ENCODE measurements around the gene CXCL9.

CXCL9 gene

GRCh38 chr4:76022677-76023076 is 15.4 kb upstream of the CXCL9 start:
- H3K36me3 ChIP-seq (ENCODE audit: control insufficient read depth, insufficient read depth, low read length): no peaks in the 10 kb centered on the region
- no peak for DNase-seq
- no peak overlapping the region for H3K18ac ChIP-seq (ENCODE audit: low read length)
- no peaks in the 10 kb centered on the region for H3K79me2 ChIP-seq (ENCODE audit: control insufficient read depth, insufficient read depth, low read length)
- H2AK5ac ChIP-seq (ENCODE audit: low read length): no peak overlapping the region
- H4K8ac ChIP-seq (ENCODE audit: low read depth, low read length): no peak overlapping the region
- H3K4me3 ChIP-seq (ENCODE audit: low read length): no peak overlapping the region
- WGBS (ENCODE audit: extremely low coverage, insufficient coverage, low lambda C conversion rate): no CpG with 5 or more reads among the region's 2 CpGs
- no peaks in the 10 kb centered on the region for H3K4me1 ChIP-seq (ENCODE audit: control insufficient read depth, low read depth, low read length)
- H3K4ac ChIP-seq (ENCODE audit: low read depth, low read length): no peak overlapping the region
- H3K79me1 ChIP-seq (ENCODE audit: low read length): no peaks in the 10 kb centered on the region
- H3K27ac ChIP-seq (ENCODE audit: low read depth, low read length): no peak overlapping the region
- H2BK120ac ChIP-seq (ENCODE audit: low read depth, low read length): no peak overlapping the region
- H4K5ac ChIP-seq (ENCODE audit: low read length): no peak overlapping the region
- H3K4me2 ChIP-seq (ENCODE audit: low read length): no peak overlapping the region
- no peak overlapping the region for H3K9ac ChIP-seq (ENCODE audit: low read length)
- no peak overlapping the region for H3K56ac ChIP-seq (ENCODE audit: low read length)
- no peak overlapping the region for H2BK5ac ChIP-seq (ENCODE audit: low read length)
- no peaks in the 10 kb centered on the region for H3K27me3 ChIP-seq (ENCODE audit: insufficient read depth, low read length, poor library complexity)
- H2BK15ac ChIP-seq (replicated peaks; ENCODE audit: low read depth): no peak overlapping the region
- no peak overlapping the region for H3K23ac ChIP-seq (ENCODE audit: low read length)

GRCh38 chr4:76022031-76022430 is 14.7 kb upstream of the CXCL9 start:
- no peaks in the 10 kb centered on the region for H3K79me2 ChIP-seq (ENCODE audit: control insufficient read depth, insufficient read depth, low read length)
- no peak overlapping the region for H3K4me3 ChIP-seq (ENCODE audit: low read length)
- H2BK120ac ChIP-seq (ENCODE audit: low read depth, low read length): no peak overlapping the region
- WGBS (ENCODE audit: extremely low coverage, insufficient coverage, low lambda C conversion rate): no CpG with 5 or more reads among the region's 4 CpGs
- H3K4ac ChIP-seq (ENCODE audit: low read depth, low read length): no peak overlapping the region
- no peak overlapping the region for H3K23ac ChIP-seq (ENCODE audit: low read length)
- H3K56ac ChIP-seq (ENCODE audit: low read length): no peak overlapping the region
- H2AK5ac ChIP-seq (ENCODE audit: low read length): no peak overlapping the region
- no peaks in the 10 kb centered on the region for H3K79me1 ChIP-seq (ENCODE audit: low read length)
- DNase-seq: no peak
- no peaks in the 10 kb centered on the region for H3K4me1 ChIP-seq (ENCODE audit: control insufficient read depth, low read depth, low read length)
- no peak overlapping the region for H3K4me2 ChIP-seq (ENCODE audit: low read length)
- no peaks in the 10 kb centered on the region for H3K36me3 ChIP-seq (ENCODE audit: control insufficient read depth, insufficient read depth, low read length)
- no peak overlapping the region for H4K8ac ChIP-seq (ENCODE audit: low read depth, low read length)
- H4K5ac ChIP-seq (ENCODE audit: low read length): no peak overlapping the region
- no peaks in the 10 kb centered on the region for H3K27me3 ChIP-seq (ENCODE audit: insufficient read depth, low read length, poor library complexity)
- H3K27ac ChIP-seq (ENCODE audit: low read depth, low read length): no peak overlapping the region
- no peak overlapping the region for H3K18ac ChIP-seq (ENCODE audit: low read length)
- no peak overlapping the region for H3K9ac ChIP-seq (ENCODE audit: low read length)
- H2BK5ac ChIP-seq (ENCODE audit: low read length): no peak overlapping the region
- no peak overlapping the region for H2BK15ac ChIP-seq (replicated peaks; ENCODE audit: low read depth)

GRCh38 chr4:76017056-76017686 is 9.9 kb upstream of the CXCL9 start:
- Histone ChIP-seq H3K18ac (ENCODE audit: low read length) (no peak overlapping the region), H3K4me1 (ENCODE audit: control insufficient read depth, low read depth, low read length) (no peaks in the 10 kb centered on the region), H3K56ac (ENCODE audit: low read length) (no peak overlapping the region), H3K4me3 (ENCODE audit: low read length) (no peak overlapping the region), H2AK5ac (ENCODE audit: low read length) (no peak overlapping the region), H3K23ac (ENCODE audit: low read length) (no peak overlapping the region), H2BK5ac (ENCODE audit: low read length) (no peak overlapping the region), H2BK120ac (ENCODE audit: low read depth, low read length) (no peak overlapping the region), H3K27me3 (ENCODE audit: insufficient read depth, low read length, poor library complexity) (no peaks in the 10 kb centered on the region), H3K9ac (ENCODE audit: low read length) (no peak overlapping the region), H2BK15ac (replicated peaks; ENCODE audit: low read depth) (no peak overlapping the region), H3K79me2 (ENCODE audit: control insufficient read depth, insufficient read depth, low read length) (no peaks in the 10 kb centered on the region), H3K79me1 (ENCODE audit: low read length) (no peaks in the 10 kb centered on the region), H3K4me2 (ENCODE audit: low read length) (no peak overlapping the region), H4K5ac (ENCODE audit: low read length) (no peak overlapping the region), H3K27ac (ENCODE audit: low read depth, low read length) (no peak overlapping the region), H3K36me3 (ENCODE audit: control insufficient read depth, insufficient read depth, low read length) (no peaks in the 10 kb centered on the region), H4K8ac (ENCODE audit: low read depth, low read length) (no peak overlapping the region), H3K4ac (ENCODE audit: low read depth, low read length) (no peak overlapping the region)
- WGBS (ENCODE audit: extremely low coverage, insufficient coverage, low lambda C conversion rate): no CpG with 5 or more reads among the region's 3 CpGs
- peak; percentile 36 for DNase-seq

GRCh38 chr4:76016393-76016792 is 9.1 kb upstream of the CXCL9 start:
- Histone ChIP-seq H2AK5ac (ENCODE audit: low read length) (no peak overlapping the region), H3K27me3 (ENCODE audit: insufficient read depth, low read length, poor library complexity) (no peaks in the 10 kb centered on the region), H3K4me1 (ENCODE audit: control insufficient read depth, low read depth, low read length) (no peaks in the 10 kb centered on the region), H3K23ac (ENCODE audit: low read length) (no peak overlapping the region), H3K4ac (ENCODE audit: low read depth, low read length) (no peak overlapping the region), H4K5ac (ENCODE audit: low read length) (no peak overlapping the region), H3K79me1 (ENCODE audit: low read length) (no peaks in the 10 kb centered on the region), H3K4me3 (ENCODE audit: low read length) (no peak overlapping the region), H2BK5ac (ENCODE audit: low read length) (no peak overlapping the region), H2BK120ac (ENCODE audit: low read depth, low read length) (no peak overlapping the region), H3K36me3 (ENCODE audit: control insufficient read depth, insufficient read depth, low read length) (no peaks in the 10 kb centered on the region), H4K8ac (ENCODE audit: low read depth, low read length) (no peak overlapping the region), H3K18ac (ENCODE audit: low read length) (no peak overlapping the region), H3K79me2 (ENCODE audit: control insufficient read depth, insufficient read depth, low read length) (no peaks in the 10 kb centered on the region), H3K4me2 (ENCODE audit: low read length) (no peak overlapping the region), H2BK15ac (replicated peaks; ENCODE audit: low read depth) (no peak overlapping the region), H3K56ac (ENCODE audit: low read length) (no peak overlapping the region), H3K27ac (ENCODE audit: low read depth, low read length) (no peak overlapping the region), H3K9ac (ENCODE audit: low read length) (no peak overlapping the region)
- no CpG with 5 or more reads among the region's 2 CpGs for WGBS (ENCODE audit: extremely low coverage, insufficient coverage, low lambda C conversion rate)
- peak; percentile 44 for DNase-seq

- Histone ChIP-seq H3K4me1 (ENCODE audit: control insufficient read depth, low read depth, low read length) (no peaks in the 10 kb centered on the region), H3K36me3 (ENCODE audit: control insufficient read depth, insufficient read depth, low read length) (no peaks in the 10 kb centered on the region), H3K4ac (ENCODE audit: low read depth, low read length) (no peak overlapping the region), H2BK5ac (ENCODE audit: low read length) (no peak overlapping the region), H4K8ac (ENCODE audit: low read depth, low read length) (no peak overlapping the region), H3K79me2 (ENCODE audit: control insufficient read depth, insufficient read depth, low read length) (no peaks in the 10 kb centered on the region), H3K27ac (ENCODE audit: low read depth, low read length) (no peak overlapping the region), H2AK5ac (ENCODE audit: low read length) (no peak overlapping the region), H4K5ac (ENCODE audit: low read length) (no peak overlapping the region), H2BK15ac (replicated peaks; ENCODE audit: low read depth) (no peak overlapping the region), H3K27me3 (ENCODE audit: insufficient read depth, low read length, poor library complexity) (no peaks in the 10 kb centered on the region), H3K4me3 (ENCODE audit: low read length) (no peak overlapping the region), H3K79me1 (ENCODE audit: low read length) (no peaks in the 10 kb centered on the region), H3K9ac (ENCODE audit: low read length) (no peak overlapping the region), H3K4me2 (ENCODE audit: low read length) (no peak overlapping the region), H2BK120ac (ENCODE audit: low read depth, low read length) (no peak overlapping the region), H3K23ac (ENCODE audit: low read length) (no peak overlapping the region), H3K18ac (ENCODE audit: low read length) (no peak overlapping the region), H3K56ac (ENCODE audit: low read length) (no peak overlapping the region)
- WGBS (ENCODE audit: extremely low coverage, insufficient coverage, low lambda C conversion rate): no CpG with 5 or more reads among the region's 1 CpG
- no peak for DNase-seq
These were observed 6.2 kb upstream of the CXCL9 start for GRCh38 chr4:76013540-76013939.

- no peak overlapping the region for H3K4me2 ChIP-seq (ENCODE audit: low read length)
- no peak overlapping the region for H3K27ac ChIP-seq (ENCODE audit: low read depth, low read length)
- H3K79me1 ChIP-seq (ENCODE audit: low read length): no peaks in the 10 kb centered on the region
- no peaks in the 10 kb centered on the region for H3K27me3 ChIP-seq (ENCODE audit: insufficient read depth, low read length, poor library complexity)
- no peak overlapping the region for H2AK5ac ChIP-seq (ENCODE audit: low read length)
- no peak overlapping the region for H3K23ac ChIP-seq (ENCODE audit: low read length)
- H3K9ac ChIP-seq (ENCODE audit: low read length): no peak overlapping the region
- H3K4me1 ChIP-seq (ENCODE audit: control insufficient read depth, low read depth, low read length): no peaks in the 10 kb centered on the region
- H4K5ac ChIP-seq (ENCODE audit: low read length): no peak overlapping the region
- H2BK15ac ChIP-seq (replicated peaks; ENCODE audit: low read depth): no peak overlapping the region
- no peak overlapping the region for H3K18ac ChIP-seq (ENCODE audit: low read length)
- no peak overlapping the region for H3K56ac ChIP-seq (ENCODE audit: low read length)
- no peaks in the 10 kb centered on the region for H3K79me2 ChIP-seq (ENCODE audit: control insufficient read depth, insufficient read depth, low read length)
- H2BK5ac ChIP-seq (ENCODE audit: low read length): no peak overlapping the region
- WGBS (ENCODE audit: extremely low coverage, insufficient coverage, low lambda C conversion rate): no CpG with 5 or more reads among the region's 1 CpG
- no peak overlapping the region for H3K4ac ChIP-seq (ENCODE audit: low read depth, low read length)
- no peak for DNase-seq
- H3K36me3 ChIP-seq (ENCODE audit: control insufficient read depth, insufficient read depth, low read length): no peaks in the 10 kb centered on the region
- no peak overlapping the region for H4K8ac ChIP-seq (ENCODE audit: low read depth, low read length)
- H2BK120ac ChIP-seq (ENCODE audit: low read depth, low read length): no peak overlapping the region
- no peak overlapping the region for H3K4me3 ChIP-seq (ENCODE audit: low read length)
These were observed 5.1 kb upstream of the CXCL9 start for GRCh38 chr4:76012388-76012801.
